Natural killer cell treated with Interleukin-12 subunit alpha and Interleukin-12 subunit beta and Interleukin-15 and Interleukin-18, amount 100 ng/mL, for 72 hours (primary cell): ENCODE measurements around the gene SLC17A9. TPM values are rescaled to one million over a fixed set of nuclear protein-coding genes. Genes with fewer than 3 reads are reported as not detected.

Experiments used
- ATAC-seq, 2 donors: fragments of 150-1000 bp; cut with Tn5 transposase in 1 of 2; sonication (Bioruptor Pico), chemical (Tn5 transposase) in 1 of 2; 2 replicates each; pipeline ENCODE4 v1.10.0; 2021
- DNase-seq: peaks from one replicate; pipeline ENCODE4 v3.0.0; 2022; ENCODE audit warnings: low spot score
- H3K27ac Mint-ChIP-seq, 2 donors: 1 replicate in 1 of 2; 2 replicates in 1 of 2; pipeline ENCODE4 v1.8.0; 2022; ENCODE audit warnings: mixed read lengths in 2 of 2, mild to moderate bottlenecking in 1 of 2, moderate library complexity in 1 of 2
- H3K27me3 Mint-ChIP-seq, 2 donors: 1 replicate in 1 of 2; 2 replicates in 1 of 2; pipeline ENCODE4 v1.8.0; 2022; ENCODE audit warnings: mixed read lengths in 2 of 2
- H3K36me3 Mint-ChIP-seq: one replicate; pipeline ENCODE4 v1.8.0; 2022; ENCODE audit warnings: mixed read lengths
- H3K4me1 Mint-ChIP-seq, 2 donors: 1 replicate in 1 of 2; 2 replicates in 1 of 2; pipeline ENCODE4 v1.8.0; 2022; ENCODE audit warnings: low read depth in 2 of 2, mixed read lengths in 2 of 2, mild to moderate bottlenecking in 1 of 2
- H3K4me3 Mint-ChIP-seq: one replicate; pipeline ENCODE4 v1.8.0; 2022; ENCODE audit warnings: mixed read lengths
- H3K9me3 Mint-ChIP-seq: 2 replicates; pipeline ENCODE4 v1.8.0; 2022; ENCODE audit warnings: mixed read lengths
- total RNA-seq, 2 donors: library from RNA; stranded (reverse); gene quantifications; one replicate each; pipeline ENCODE4 v1.2.3, GENCODE V29; 2022

SLC17A9 gene
- total RNA-seq, 2 donors from 2014 or later, result 34.9 to 100 TPM

GRCh38 chr20:62924442-62925075 lies 27.9 kb upstream of the SLC17A9 start:
- Mint-ChIP-seq H3K27ac (peak overlapping the region; percentile 97), H3K36me3 (no peaks in the 10 kb centered on the region), H3K4me3 (peak overlapping the region; percentile 98), H3K9me3 (no peaks in the 10 kb centered on the region), H3K4me1 (peaks cover 52 to 75% of the 10 kb centered on the region in 2 donors), H3K27me3 (no peaks in the 10 kb centered on the region)
- DNase-seq (no peak), ATAC-seq (no peak)

- Mint-ChIP-seq H3K36me3 (no peaks in the 10 kb centered on the region), H3K27me3 (no peaks in the 10 kb centered on the region), H3K27ac (peak overlapping the region; percentile 97), H3K9me3 (no peaks in the 10 kb centered on the region), H3K4me3 (peak overlapping the region; percentile 98), H3K4me1 (peaks cover 47 to 75% of the 10 kb centered on the region in 2 donors)
- no peak for DNase-seq
- ATAC-seq, result no peak
Observed at GRCh38 chr20:62925076-62925419, 27.5 kb upstream of the SLC17A9 start.

- no peaks in the 10 kb centered on the region for H3K27me3 Mint-ChIP-seq
Observed at GRCh38 chr20:62925420-62926228, 26.9 kb upstream of the SLC17A9 start.

GRCh38 chr20:62926229-62927127 lies 26.0 kb upstream of the SLC17A9 start, which contains the start of gene DIDO1:
Gene DIDO1, minus strand, starts transcription at chr20:62926505.
- Mint-ChIP-seq H3K27me3 (no peaks in the 10 kb centered on the region), H3K9me3 (no peaks in the 10 kb centered on the region), H3K36me3 (no peaks in the 10 kb centered on the region), H3K4me1 (peaks cover 44 to 67% of the 10 kb centered on the region in 2 donors), H3K4me3 (peak within 1 kb of the TSS; percentile 98), H3K27ac (peak within 1 kb of the TSS; percentile 97)
- ATAC-seq (peak; percentile 90 to 93), DNase-seq (peak; percentile 95)

More at GRCh38 chr20:62925420-62926228, 26.9 kb upstream of the SLC17A9 start:
- H3K27ac Mint-ChIP-seq, result peak overlapping the region; percentile 97
- DNase-seq (peak; percentile 72), ATAC-seq (peak; percentile 34 to 51)
- peaks cover 47 to 73% of the 10 kb centered on the region in 2 donors for H3K4me1 Mint-ChIP-seq
- no peaks in the 10 kb centered on the region for H3K9me3 Mint-ChIP-seq
- H3K36me3 Mint-ChIP-seq, result no peaks in the 10 kb centered on the region
- H3K4me3 Mint-ChIP-seq, result peak overlapping the region; percentile 98

- no peak for ATAC-seq
- DNase-seq, result no peak
- no peaks in the 10 kb centered on the region for H3K9me3 Mint-ChIP-seq
- H3K4me1 Mint-ChIP-seq, result peaks cover 42 to 64% of the 10 kb centered on the region in 2 donors
- peak overlapping the region; percentile 86 for H3K4me3 Mint-ChIP-seq
- H3K27ac Mint-ChIP-seq, result peak overlapping the region; percentile 87 to 97
- H3K27me3 Mint-ChIP-seq, result no peaks in the 10 kb centered on the region
- no peaks in the 10 kb centered on the region for H3K36me3 Mint-ChIP-seq
Observed at GRCh38 chr20:62927128-62927705, 25.3 kb upstream of the SLC17A9 start.

GRCh38 chr20:62928246-62928939 lies 24.1 kb upstream of the SLC17A9 start:
- Mint-ChIP-seq H3K27ac (peak overlapping the region; percentile 87 to 97), H3K9me3 (no peaks in the 10 kb centered on the region), H3K4me1 (peaks cover 40 to 56% of the 10 kb centered on the region in 2 donors), H3K4me3 (peak overlapping the region; percentile 82), H3K36me3 (no peaks in the 10 kb centered on the region), H3K27me3 (no peaks in the 10 kb centered on the region)
- no peak for ATAC-seq
- DNase-seq, result no peak

- Mint-ChIP-seq H3K4me1 (peaks cover 37 to 52% of the 10 kb centered on the region in 2 donors), H3K4me3 (peak overlapping the region; percentile 82), H3K36me3 (no peaks in the 10 kb centered on the region), H3K27me3 (no peaks in the 10 kb centered on the region), H3K27ac (peak overlapping the region; percentile 87 to 97), H3K9me3 (no peaks in the 10 kb centered on the region)
- peak; percentile 76 for DNase-seq
- ATAC-seq, result peak; percentile 56 to 77
Observed at GRCh38 chr20:62929051-62929538, 23.4 kb upstream of the SLC17A9 start.

GRCh38 chr20:62931464-62931863 lies 21.0 kb upstream of the SLC17A9 start:
- ATAC-seq (no peak), DNase-seq (no peak)
- Mint-ChIP-seq H3K9me3 (no peaks in the 10 kb centered on the region), H3K27ac (peak overlapping the region; percentile 35 to 97), H3K36me3 (no peaks in the 10 kb centered on the region), H3K4me1 (peaks cover 25 to 36% of the 10 kb centered on the region in 2 donors), H3K4me3 (no peak overlapping the region), H3K27me3 (no peaks in the 10 kb centered on the region)

- Mint-ChIP-seq H3K27ac (no peak overlapping the region), H3K9me3 (no peaks in the 10 kb centered on the region), H3K4me1 (peaks cover 18 to 23% of the 10 kb centered on the region in 2 donors), H3K27me3 (no peaks in the 10 kb centered on the region), H3K36me3 (peaks cover 5% of the 10 kb centered on the region), H3K4me3 (no peak overlapping the region)
- ATAC-seq, result no peak
- DNase-seq, result no peak
Observed at GRCh38 chr20:62933966-62934365, 18.5 kb upstream of the SLC17A9 start.

GRCh38 chr20:62935204-62935967 lies 17.1 kb upstream of the SLC17A9 start:
- no peak for DNase-seq
- Mint-ChIP-seq H3K27me3 (no peaks in the 10 kb centered on the region), H3K36me3 (peaks cover 5% of the 10 kb centered on the region), H3K27ac (no peak overlapping the region), H3K9me3 (no peaks in the 10 kb centered on the region), H3K4me3 (no peak overlapping the region), H3K4me1 (peaks cover 21 to 24% of the 10 kb centered on the region in 2 donors)
- no peak for ATAC-seq

GRCh38 chr20:62935968-62936585 lies 16.4 kb upstream of the SLC17A9 start:
- Mint-ChIP-seq H3K27me3 (no peaks in the 10 kb centered on the region), H3K9me3 (no peaks in the 10 kb centered on the region)

More at GRCh38 chr20:62935968-62936585, 16.4 kb upstream of the SLC17A9 start:
- Mint-ChIP-seq H3K36me3 (peaks cover 5% of the 10 kb centered on the region), H3K4me3 (no peak overlapping the region), H3K4me1 (peaks cover 20 to 21% of the 10 kb centered on the region in 2 donors), H3K27ac (no peak overlapping the region)
- no peak for DNase-seq
- ATAC-seq, result no peak
